GM21528 (cell line): Measurements from ENCODE around the gene RAD51B.

ENCODE experiments used
- ATAC-seq: cut with Tn5 transposase; IDR thresholded peaks from one replicate; pipeline ENCODE4 v1.9.1; 2021; ENCODE audit warnings: mild to moderate bottlenecking, moderate library complexity; ENCODE audit not compliant: unreplicated experiment, low FRiP score

RAD51B gene

GRCh38 chr14:68626386-68626785 lies 806.8 kb downstream of the RAD51B start:
- ATAC-seq, result no peak

DNA sequence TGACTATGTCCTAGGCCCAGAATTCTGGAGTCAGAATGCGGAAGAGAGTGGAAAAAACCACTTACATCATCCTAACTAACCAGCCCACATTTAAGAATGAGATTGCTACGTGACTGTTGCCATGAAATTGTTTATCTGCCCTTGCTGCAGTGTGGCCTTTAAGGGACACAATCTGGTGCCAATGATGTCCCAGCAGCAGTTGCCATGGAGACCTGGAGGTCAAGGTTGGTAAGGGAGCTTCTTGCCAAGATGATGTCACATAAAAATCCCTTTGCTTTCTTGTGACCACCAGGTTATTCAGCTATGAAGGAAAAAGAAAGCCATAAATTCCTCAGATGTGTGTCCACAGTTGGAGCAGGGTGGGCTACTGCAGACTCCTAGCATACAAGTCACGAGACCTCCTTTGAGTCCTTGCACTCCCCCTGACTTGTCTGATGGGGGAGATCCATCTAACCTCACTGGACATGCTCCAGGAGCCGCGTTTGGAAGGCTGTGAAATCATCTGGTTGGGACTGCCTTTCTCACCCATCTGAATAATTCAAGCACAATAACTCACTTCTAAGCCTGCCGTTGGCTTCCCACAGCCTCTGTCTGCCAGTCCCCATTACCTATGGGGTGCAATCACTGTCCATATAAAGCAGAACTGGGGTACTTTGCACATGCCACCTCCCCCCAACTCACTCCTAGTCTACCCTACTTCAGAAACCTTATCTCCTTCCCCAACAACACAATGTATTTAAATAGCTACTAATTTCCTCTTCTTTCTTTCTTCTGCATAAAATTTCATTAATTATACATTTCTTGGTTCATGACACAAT lies 807.7 kb downstream of the RAD51B start:
- ATAC-seq, result no peak

GRCh38 chr14:68627868-68628604 lies 808.5 kb downstream of the RAD51B start:
- ATAC-seq, result no peak

- ATAC-seq, result no peak
Observed at GRCh38 chr14:68628605-68629310, 809.2 kb downstream of the RAD51B start.

DNA sequence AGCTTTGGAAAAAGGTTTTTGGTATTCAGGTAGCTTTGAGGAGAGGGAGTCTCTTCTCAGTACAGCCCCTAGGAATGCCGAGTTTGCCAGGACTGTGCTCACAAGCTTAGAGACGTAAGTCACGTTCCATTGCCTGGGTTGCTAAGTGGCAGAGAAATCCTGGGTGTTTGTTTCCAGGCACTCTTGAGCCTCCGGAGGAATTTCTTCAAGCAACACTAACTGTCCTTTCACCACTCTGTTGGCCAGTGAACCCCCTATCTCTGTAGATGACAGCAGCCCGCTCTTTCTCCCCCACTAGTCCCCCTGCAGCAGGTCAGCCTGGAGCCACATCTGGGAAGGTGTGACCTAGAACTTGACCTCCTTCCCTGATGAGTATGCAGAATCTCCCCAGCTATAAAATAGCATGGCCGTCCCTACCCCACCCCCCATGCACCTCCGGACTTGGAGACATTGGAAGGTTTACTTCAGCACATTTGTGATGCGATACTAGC lies 810.5 kb downstream of the RAD51B start:
- no peak for ATAC-seq

DNA sequence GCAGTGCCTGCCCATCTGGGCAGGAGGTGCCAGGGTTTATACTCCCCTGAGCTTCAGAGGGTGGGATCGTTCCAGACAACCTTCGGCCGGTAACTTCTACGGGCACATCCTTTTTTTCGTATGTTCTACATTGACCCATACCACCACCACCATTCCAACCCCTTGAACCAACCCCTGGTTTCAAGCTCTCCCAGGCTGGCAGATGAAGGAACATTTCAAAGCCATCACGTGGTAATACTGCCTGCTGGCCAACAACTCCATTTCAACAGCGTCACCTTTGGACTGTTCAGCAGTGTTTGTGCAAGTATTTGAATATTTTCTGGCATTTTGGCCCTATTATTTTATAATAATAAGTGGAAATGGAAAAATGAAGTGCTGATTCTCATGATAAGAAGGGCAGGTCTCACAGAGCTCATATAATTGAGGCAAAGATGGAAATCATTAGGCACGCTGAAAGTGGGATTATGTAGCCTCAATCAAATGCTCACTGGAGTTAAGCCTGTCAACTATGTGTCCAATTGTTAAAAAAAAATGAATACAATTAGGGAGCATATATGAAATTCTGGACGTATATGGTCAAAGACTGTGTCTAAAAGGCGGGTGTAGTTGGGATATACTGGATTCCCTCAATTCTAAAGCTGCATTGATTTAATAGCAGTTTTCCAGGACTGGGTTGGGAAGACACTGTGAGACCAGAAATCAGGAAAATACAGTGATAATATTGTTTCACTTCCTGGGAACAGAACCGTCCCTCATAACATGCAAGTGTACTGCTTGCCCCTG lies 811.2 kb downstream of the RAD51B start:
- ATAC-seq, result no peak

DNA sequence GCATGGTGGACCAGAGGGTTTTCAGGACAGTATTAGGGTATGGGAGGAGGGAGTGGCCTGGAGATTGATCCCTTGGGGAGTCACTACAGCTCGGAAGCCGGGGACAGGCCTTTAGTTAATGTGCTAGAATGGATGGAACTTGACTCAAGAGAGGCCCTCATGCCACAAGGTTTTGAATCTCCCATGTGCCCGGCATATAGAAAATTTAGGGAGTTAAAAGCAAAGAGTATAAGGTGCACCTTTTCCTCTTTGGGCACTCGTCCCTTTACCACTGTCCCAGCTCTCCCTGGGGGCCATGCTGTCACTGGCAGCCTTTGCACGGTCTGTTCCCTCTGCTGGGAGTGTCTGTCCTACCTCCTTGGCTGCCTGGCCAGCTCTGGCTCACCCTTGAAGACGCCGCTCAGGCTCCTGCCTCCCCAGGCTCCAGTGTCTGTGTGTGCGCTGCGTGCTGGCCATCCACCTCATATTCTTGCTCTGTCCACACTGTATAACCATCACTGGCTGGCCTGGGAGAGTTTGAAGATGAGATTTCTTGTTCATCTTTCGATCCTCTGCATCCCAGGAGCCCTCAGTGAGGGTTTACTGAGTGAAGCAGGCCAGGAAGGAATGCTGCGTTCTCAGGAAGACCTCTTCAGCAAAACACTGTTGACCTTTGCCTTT lies 811.9 kb downstream of the RAD51B start:
- no peak for ATAC-seq

- ATAC-seq, result no peak
Observed at GRCh38 chr14:68632054-68632895, 812.7 kb downstream of the RAD51B start.

GRCh38 chr14:68633131-68633991 lies 813.8 kb downstream of the RAD51B start:
- no peak for ATAC-seq

DNA sequence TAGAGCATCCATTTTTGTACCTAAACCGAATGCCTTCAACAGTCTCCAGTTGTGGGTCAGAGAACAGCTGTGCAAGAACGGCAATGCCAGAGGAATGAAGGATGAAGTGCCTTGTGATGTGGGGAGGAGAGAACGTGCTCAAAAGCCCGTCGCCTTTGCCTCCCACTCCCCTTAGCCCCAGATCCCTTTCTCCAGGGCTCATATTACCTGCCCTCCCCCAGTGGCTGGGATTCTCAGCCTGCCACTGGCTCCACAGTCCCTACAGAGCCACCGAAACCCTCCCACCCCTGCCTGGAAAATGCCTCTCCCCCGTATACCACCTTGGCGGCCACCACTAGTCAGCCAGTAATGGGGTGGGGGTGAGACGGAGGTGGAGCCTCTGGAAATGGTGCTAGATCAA lies 814.8 kb downstream of the RAD51B start:
- ATAC-seq, result no peak

- no peak for ATAC-seq
Observed at GRCh38 chr14:68634874-68635595, 815.5 kb downstream of the RAD51B start.

DNA sequence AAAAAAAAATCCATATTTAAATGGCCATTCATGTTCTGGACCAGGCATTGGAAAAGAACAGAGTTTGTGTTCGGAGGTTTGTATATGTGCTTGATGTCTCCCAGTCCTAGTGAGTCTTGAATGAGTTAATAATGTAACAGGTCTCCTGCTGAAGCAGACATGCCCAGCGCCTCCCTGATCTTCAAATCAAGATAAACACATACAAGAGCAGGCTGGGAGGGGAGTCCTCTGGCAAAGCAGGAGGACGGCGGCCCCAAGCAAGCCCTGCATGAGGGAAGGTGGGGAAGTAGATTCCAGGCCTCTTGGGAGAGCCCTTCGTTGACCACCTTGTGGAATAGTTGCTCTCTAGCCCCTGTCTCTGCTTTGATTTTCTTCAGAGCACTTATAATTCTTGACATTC lies 817.0 kb downstream of the RAD51B start:
- no peak for ATAC-seq

GRCh38 chr14:68637106-68638021 lies 817.8 kb downstream of the RAD51B start:
- ATAC-seq, result no peak

DNA sequence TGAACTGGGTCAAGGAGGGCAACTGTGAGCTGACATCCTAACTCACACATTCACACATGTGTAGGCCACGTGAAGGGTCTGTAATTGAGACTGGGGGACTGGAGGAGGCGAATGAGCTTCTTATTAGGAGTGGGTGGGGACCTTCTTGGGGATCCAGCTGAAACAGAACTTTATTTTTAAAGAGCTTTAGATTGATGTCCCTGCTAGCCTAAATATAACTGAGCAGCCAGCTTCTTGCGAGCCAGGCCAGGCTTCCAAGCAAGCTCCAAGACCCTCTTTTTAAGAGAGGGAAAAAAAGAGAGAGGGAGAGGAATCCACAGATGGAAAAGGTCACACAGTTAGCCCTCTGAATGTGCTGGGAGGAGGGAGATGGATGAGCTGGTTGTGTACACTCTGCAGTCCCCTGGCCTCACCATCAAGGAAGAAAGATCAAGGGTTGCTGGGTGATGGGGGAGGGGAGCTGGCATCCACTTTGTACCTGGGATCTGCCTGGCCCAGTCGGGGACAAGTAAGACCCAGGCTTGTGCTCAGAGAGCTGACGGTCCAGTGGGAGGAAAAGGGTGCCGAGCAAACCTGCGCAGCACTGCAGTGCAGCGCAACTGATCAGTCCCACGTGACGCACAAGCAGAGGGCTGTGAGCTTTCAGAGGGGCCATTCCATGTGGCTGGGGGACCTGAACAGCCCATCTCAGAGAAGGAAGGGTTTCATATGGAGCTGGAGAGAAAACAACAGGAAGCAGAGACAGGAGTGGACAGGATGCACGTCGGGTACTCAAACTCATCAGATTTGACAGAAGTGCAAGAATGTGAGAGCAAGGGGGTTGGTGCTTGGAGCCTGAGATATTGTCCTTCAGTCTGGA lies 818.8 kb downstream of the RAD51B start:
- no peak for ATAC-seq

- no peak for ATAC-seq
Observed at GRCh38 chr14:68639000-68639757, 819.6 kb downstream of the RAD51B start.
